B cell (primary cell): Measurements from ENCODE around the gene PHF21A.

Source experiments
- EZH2 ChIP-seq: IDR thresholded peaks from 2 replicates; pipeline ENCODE4 v1.6.1; 2012; ENCODE audit warnings: borderline replicate concordance, low read depth, mild to moderate bottlenecking, moderate library complexity, low read length; ENCODE audit not compliant: insufficient read depth, poor library complexity, severe bottlenecking
- TF ChIP-seq, protein P1 (sequence below): fragments of 200-600 bp; IDR thresholded peaks from one replicate; pipeline ENCODE4 v1.8.0; 2022; ENCODE audit warnings: antibody characterized with exemption, mild to moderate bottlenecking

- TF ChIP-seq, protein P1, sequence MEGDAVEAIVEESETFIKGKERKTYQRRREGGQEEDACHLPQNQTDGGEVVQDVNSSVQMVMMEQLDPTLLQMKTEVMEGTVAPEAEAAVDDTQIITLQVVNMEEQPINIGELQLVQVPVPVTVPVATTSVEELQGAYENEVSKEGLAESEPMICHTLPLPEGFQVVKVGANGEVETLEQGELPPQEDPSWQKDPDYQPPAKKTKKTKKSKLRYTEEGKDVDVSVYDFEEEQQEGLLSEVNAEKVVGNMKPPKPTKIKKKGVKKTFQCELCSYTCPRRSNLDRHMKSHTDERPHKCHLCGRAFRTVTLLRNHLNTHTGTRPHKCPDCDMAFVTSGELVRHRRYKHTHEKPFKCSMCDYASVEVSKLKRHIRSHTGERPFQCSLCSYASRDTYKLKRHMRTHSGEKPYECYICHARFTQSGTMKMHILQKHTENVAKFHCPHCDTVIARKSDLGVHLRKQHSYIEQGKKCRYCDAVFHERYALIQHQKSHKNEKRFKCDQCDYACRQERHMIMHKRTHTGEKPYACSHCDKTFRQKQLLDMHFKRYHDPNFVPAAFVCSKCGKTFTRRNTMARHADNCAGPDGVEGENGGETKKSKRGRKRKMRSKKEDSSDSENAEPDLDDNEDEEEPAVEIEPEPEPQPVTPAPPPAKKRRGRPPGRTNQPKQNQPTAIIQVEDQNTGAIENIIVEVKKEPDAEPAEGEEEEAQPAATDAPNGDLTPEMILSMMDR, result no peak
- TF ChIP-seq EZH2, result no peak
Measured at GRCh38 chr11:45945397-45945999, 175.8 kb downstream of the PHF21A start.
